HG02973 (cell line): ENCODE measurements around the gene IHH.

ENCODE experiments used
- ATAC-seq: cut with Tn5 transposase; IDR thresholded peaks from one replicate; pipeline ENCODE4 v1.9.1; 2021; ENCODE audit warnings: moderate library complexity; ENCODE audit not compliant: unreplicated experiment

IHH gene

GRCh38 chr2:219021591-219021990, 39.1 kb downstream of the IHH start:
- no peak for ATAC-seq

GRCh38 chr2:219020604-219021365, 39.9 kb downstream of the IHH start:
- no peak for ATAC-seq

GRCh38 chr2:219019436-219019835, 41.3 kb downstream of the IHH start:
- ATAC-seq: no peak

GRCh38 chr2:219018726-219019125, 42.0 kb downstream of the IHH start:
- ATAC-seq: no peak

- no peak for ATAC-seq
Observed at GRCh38 chr2:219018286-219018685, 42.4 kb downstream of the IHH start.

- no peak for ATAC-seq
Observed at GRCh38 chr2:219017201-219017931, 43.4 kb downstream of the IHH start.

- ATAC-seq: no peak
Observed at GRCh38 chr2:219016721-219017120, 44.0 kb downstream of the IHH start.

GRCh38 chr2:219010873-219011272, 49.8 kb downstream of the IHH start:
- ATAC-seq: no peak

GRCh38 chr2:219010162-219010756, 50.5 kb downstream of the IHH start:
- no peak for ATAC-seq

GRCh38 chr2:219009294-219009693, 51.4 kb downstream of the IHH start:
- ATAC-seq: no peak
